Activated T-cell treated with anti-CD3 and anti-CD28 coated beads, Interleukin-2, amount 50 U/mL, for 4 hours (primary cell): ENCODE results near the gene SYNE4. TPM values are rescaled to one million over a fixed set of nuclear protein-coding genes. Genes with fewer than 3 reads are reported as not detected.
"Not testable (repeated sequence)": the region's sequence is repeated elsewhere in the genome, so short reads cannot be mapped to it uniquely, and the experiment has no call there.

Experiments
- ATAC-seq, 2 donors: fragments of 200-7000 bp; cut with Tn5 transposase; one replicate each; pipeline ENCODE4 v1.10.0; 2021
- DNase-seq: peaks from one replicate; pipeline ENCODE4 v3.0.0-alpha.2; 2020
- H3K27me3 Mint-ChIP-seq: one replicate; pipeline ENCODE4 v1.8.0; 2021; ENCODE audit warnings: low read depth, mixed read lengths
- H3K36me3 Mint-ChIP-seq: one replicate; pipeline ENCODE4 v1.8.0; 2022; ENCODE audit warnings: mixed read lengths; ENCODE audit not compliant: insufficient read depth
- H3K4me1 Mint-ChIP-seq: one replicate; pipeline ENCODE4 v1.8.0; 2021; ENCODE audit warnings: low read depth, mixed read lengths
- H3K4me3 Mint-ChIP-seq: one replicate; pipeline ENCODE4 v1.8.0; 2021; ENCODE audit warnings: mild to moderate bottlenecking, moderate library complexity, mixed read lengths
- H3K9me3 Mint-ChIP-seq: one replicate; pipeline ENCODE4 v1.8.0; 2021; ENCODE audit warnings: mixed read lengths
- total RNA-seq, 3 donors: library from RNA; stranded (reverse); gene quantifications; one replicate each; pipeline ENCODE4 v1.2.1, GENCODE V29; 2021

The SYNE4 gene
- 1 to 10 TPM in 2 of 3 donors, under 1 TPM in 1; 0.92 to 1.4 (median 1.2) TPM for total RNA-seq

- H3K27me3 Mint-ChIP-seq: no peaks in the 10 kb centered on the region
- peaks cover 21% of the 10 kb centered on the region for H3K4me1 Mint-ChIP-seq
- no peaks in the 10 kb centered on the region for H3K36me3 Mint-ChIP-seq
- peak within 1 kb of the TSS; percentile 45 for H3K4me3 Mint-ChIP-seq
- no peaks in the 10 kb centered on the region for H3K9me3 Mint-ChIP-seq
- ATAC-seq (no peak), DNase-seq (no peak)
Observed at GRCh38 chr19:36008336-36008978, at the start of gene SYNE4. Gene SYNE4, minus strand, starts transcription at chr19:36008813. Its CDS starts 132 bp downstream, at chr19:36008681.

GRCh38 chr19:36054733-36055686, 46.4 kb upstream of the SYNE4 start, which contains the start of gene WDR62:
Gene WDR62, plus strand, starts transcription at chr19:36054897. Its CDS starts 75 bp downstream, at chr19:36054972.
- ATAC-seq: peak; percentile 80 to 84
- Mint-ChIP-seq H3K9me3 (no peaks in the 10 kb centered on the region), H3K36me3 (peaks cover 3% of the 10 kb centered on the region), H3K27me3 (no peaks in the 10 kb centered on the region), H3K4me1 (peaks cover 16% of the 10 kb centered on the region), H3K4me3 (peak within 1 kb of the TSS; percentile 91)
- peak; percentile 92 for DNase-seq

GRCh38 chr19:36054119-36054732, 45.6 kb upstream of the SYNE4 start, which contains the start of gene THAP8:
Gene THAP8, minus strand, starts transcription at chr19:36054285. Its CDS starts 68 bp downstream, at chr19:36054217.
- H3K4me3 Mint-ChIP-seq: peak within 1 kb of the TSS; percentile 91
- DNase-seq (peak; percentile 99), ATAC-seq (peak; percentile 88 to 90)
- H3K27me3 Mint-ChIP-seq: no peaks in the 10 kb centered on the region
- H3K4me1 Mint-ChIP-seq: peaks cover 16% of the 10 kb centered on the region
- H3K9me3 Mint-ChIP-seq: no peaks in the 10 kb centered on the region
- H3K36me3 Mint-ChIP-seq: peaks cover 3% of the 10 kb centered on the region

- Mint-ChIP-seq H3K36me3 (peaks cover 4% of the 10 kb centered on the region), H3K27me3 (no peaks in the 10 kb centered on the region), H3K4me1 (peaks cover 16% of the 10 kb centered on the region), H3K9me3 (no peaks in the 10 kb centered on the region), H3K4me3 (no peak overlapping the region)
- ATAC-seq: no peak
- DNase-seq: no peak
Observed at GRCh38 chr19:36051637-36052036, 43.0 kb upstream of the SYNE4 start.

- H3K9me3 Mint-ChIP-seq: no peaks in the 10 kb centered on the region
- peaks cover 16% of the 10 kb centered on the region for H3K4me1 Mint-ChIP-seq
- H3K27me3 Mint-ChIP-seq: no peaks in the 10 kb centered on the region
- ATAC-seq (no peak), DNase-seq (no peak)
- H3K4me3 Mint-ChIP-seq: no peak overlapping the region
- H3K36me3 Mint-ChIP-seq: peaks cover 6% of the 10 kb centered on the region
Observed at GRCh38 chr19:36051236-36051635, 42.6 kb upstream of the SYNE4 start.

- no peaks in the 10 kb centered on the region for H3K27me3 Mint-ChIP-seq
- H3K4me1 Mint-ChIP-seq: peaks cover 9% of the 10 kb centered on the region
- no peak for DNase-seq
- no peak overlapping the region for H3K4me3 Mint-ChIP-seq
- peaks cover 10% of the 10 kb centered on the region for H3K36me3 Mint-ChIP-seq
- no peaks in the 10 kb centered on the region for H3K9me3 Mint-ChIP-seq
- ATAC-seq: no peak
Observed at GRCh38 chr19:36049080-36049698, 40.6 kb upstream of the SYNE4 start.

GRCh38 chr19:36047835-36048234, 39.2 kb upstream of the SYNE4 start:
- peaks cover 10% of the 10 kb centered on the region for H3K36me3 Mint-ChIP-seq
- ATAC-seq: no peak
- peaks cover 4% of the 10 kb centered on the region for H3K4me1 Mint-ChIP-seq
- no peak overlapping the region for H3K4me3 Mint-ChIP-seq
- DNase-seq: no peak
- no peaks in the 10 kb centered on the region for H3K9me3 Mint-ChIP-seq
- H3K27me3 Mint-ChIP-seq: no peaks in the 10 kb centered on the region

- no peaks in the 10 kb centered on the region for H3K27me3 Mint-ChIP-seq
- ATAC-seq (no peak), DNase-seq (no peak)
- H3K9me3 Mint-ChIP-seq: no peaks in the 10 kb centered on the region
- H3K4me3 Mint-ChIP-seq: no peak overlapping the region
- H3K4me1 Mint-ChIP-seq: no peaks in the 10 kb centered on the region
- H3K36me3 Mint-ChIP-seq: peaks cover 12% of the 10 kb centered on the region
Observed at GRCh38 chr19:36046443-36047050, 37.9 kb upstream of the SYNE4 start.

- peaks cover 9% of the 10 kb centered on the region for H3K36me3 Mint-ChIP-seq
- H3K4me1 Mint-ChIP-seq: no peaks in the 10 kb centered on the region
- ATAC-seq: no peak
Observed at GRCh38 chr19:36043952-36044351, 35.3 kb upstream of the SYNE4 start.

GRCh38 chr19:36041831-36042230, 33.2 kb upstream of the SYNE4 start:
- no peaks in the 10 kb centered on the region for H3K9me3 Mint-ChIP-seq
- ATAC-seq: no peak

More at GRCh38 chr19:36043952-36044351, 35.3 kb upstream of the SYNE4 start:
- DNase-seq: no peak
- Mint-ChIP-seq H3K4me3 (no peak overlapping the region), H3K27me3 (no peaks in the 10 kb centered on the region), H3K9me3 (no peaks in the 10 kb centered on the region)

GRCh38 chr19:36041092-36041491, 32.5 kb upstream of the SYNE4 start:
- not testable (repeated sequence) for H3K4me3 Mint-ChIP-seq, H3K27me3 Mint-ChIP-seq, DNase-seq, ATAC-seq, H3K36me3 Mint-ChIP-seq, H3K9me3 Mint-ChIP-seq, H3K4me1 Mint-ChIP-seq

More at GRCh38 chr19:36041831-36042230, 33.2 kb upstream of the SYNE4 start:
- Mint-ChIP-seq H3K4me1 (peaks cover 6% of the 10 kb centered on the region), H3K27me3 (no peaks in the 10 kb centered on the region), H3K36me3 (peaks cover 9% of the 10 kb centered on the region), H3K4me3 (no peak overlapping the region)
- no peak for DNase-seq

- peaks cover 3% of the 10 kb centered on the region for H3K36me3 Mint-ChIP-seq
- H3K9me3 Mint-ChIP-seq: no peaks in the 10 kb centered on the region
- no peaks in the 10 kb centered on the region for H3K27me3 Mint-ChIP-seq
Observed at GRCh38 chr19:36040495-36040894, 31.9 kb upstream of the SYNE4 start.

GRCh38 chr19:36032251-36033104, 23.9 kb upstream of the SYNE4 start, which contains the start of gene CLIP3:
Gene CLIP3, minus strand, starts transcription at chr19:36032873. Its CDS starts 516 bp downstream, at chr19:36032357.
- Mint-ChIP-seq H3K4me1 (peaks cover 25% of the 10 kb centered on the region), H3K9me3 (no peaks in the 10 kb centered on the region), H3K4me3 (peak within 1 kb of the TSS; percentile 31), H3K36me3 (peaks cover 14% of the 10 kb centered on the region), H3K27me3 (peaks cover 2% of the 10 kb centered on the region)
- peak; percentile 53 for DNase-seq
- ATAC-seq: peak; percentile 73 to 78

More at GRCh38 chr19:36040495-36040894, 31.9 kb upstream of the SYNE4 start:
- DNase-seq: no peak
- peaks cover 15% of the 10 kb centered on the region for H3K4me1 Mint-ChIP-seq
- no peak overlapping the region for H3K4me3 Mint-ChIP-seq
- no peak for ATAC-seq
